Endothelial cell of umbilical vein (primary cell): Measurements from ENCODE around the gene COL5A1. TPM values are rescaled to one million over a fixed set of nuclear protein-coding genes. Genes with fewer than 3 reads are reported as not detected.

Experiments used
- BruUV-seq: library from RNA; stranded (reverse); fragments of 400-500 nt; replicated peaks from 2 replicates; lab custom pipeline; 2021; lab: Mats Ljungman, UMichigan
- CTCF ChIA-PET: fragments of 300-600, 350-600 bp; sonication (Branson Sonifier 250); formaldehyde crosslinking; loops from one replicate; lab custom pipeline; 2021; ENCODE audit warnings: antibody characterized with exemption, inconsistent platforms; lab: Charles Lee
- POLR2A ChIA-PET: fragments of 300-600, 350-600 bp; sonication (Branson Sonifier 250); formaldehyde crosslinking; loops from one replicate; lab custom pipeline; 2021; ENCODE audit warnings: antibody characterized with exemption, inconsistent platforms; lab: Charles Lee
- DNase-seq: peaks from one replicate; pipeline ENCODE4 v3.0.0-alpha.2; 2011; ENCODE audit warnings: low read depth, low spot score
- FAIRE-seq: peaks from 2 replicates; lab custom pipeline; 2011; peaks lifted over from hg19 to GRCh38; lab: Jason Lieb, UNC
- H2AFZ ChIP-seq: 2 replicates; pipeline ENCODE4 v1.6.0; 2012; ENCODE audit warnings: low read depth, low read length, control low read depth, inconsistent platforms
- H3K27ac ChIP-seq: 2 replicates; pipeline ENCODE4 v1.5.1; 2011; ENCODE audit warnings: low read depth, mild to moderate bottlenecking, control low read depth, low read length, moderate library complexity; ENCODE audit not compliant: insufficient read depth
- H3K27me3 ChIP-seq, 2 experiments: 2 replicates each; pipeline versions ENCODE4 v1.6.0 to v1.6.1; 2011; ENCODE audit warnings: low read length in 2 of 2, mixed read lengths in 1 of 2; ENCODE audit not compliant: control insufficient read depth in 2 of 2, insufficient read depth in 2 of 2
- H3K36me3 ChIP-seq, 2 experiments: 2 replicates in 1 of 2; 3 replicates in 1 of 2; pipeline ENCODE4 v1.5.1; 2011; ENCODE audit warnings: low read length in 2 of 2, mild to moderate bottlenecking in 1 of 2, moderate library complexity in 1 of 2; ENCODE audit not compliant: control insufficient read depth in 2 of 2, insufficient read depth in 2 of 2; ENCODE audit errors: extremely low read depth in 1 of 2
- H3K4me1 ChIP-seq: 3 replicates; pipeline ENCODE4 v1.5.1; 2011; ENCODE audit warnings: mild to moderate bottlenecking, low read length; ENCODE audit not compliant: control insufficient read depth, insufficient read depth; ENCODE audit errors: extremely low read depth
- H3K4me2 ChIP-seq: 2 replicates; pipeline ENCODE4 v1.6.1; 2011; ENCODE audit warnings: low read length, control low read depth, mixed read lengths; ENCODE audit not compliant: insufficient read depth
- H3K4me3 ChIP-seq, 3 experiments: fragments of 200-600 bp in 1 of 3; sonication (generic), shearing (Covaris generic) in 1 of 3; replicated peaks in 1 of 3; 2 replicates each; pipeline ENCODE4 v1.5.1; 2011 to 2016; ENCODE audit warnings: control low read depth in 3 of 3, low read length in 3 of 3, mild to moderate bottlenecking in 2 of 3, inconsistent platforms in 1 of 3, low read depth in 1 of 3, moderate library complexity in 1 of 3; ENCODE audit not compliant: insufficient read depth in 1 of 3
- H3K79me2 ChIP-seq: 2 replicates; pipeline ENCODE4 v1.6.0; 2012; ENCODE audit warnings: low read length, inconsistent platforms; ENCODE audit not compliant: control insufficient read depth, insufficient read depth
- H3K9ac ChIP-seq: replicated peaks from 2 replicates; pipeline ENCODE3; 2011; ENCODE audit warnings: low read length, control low read depth; ENCODE audit not compliant: insufficient read depth; ENCODE audit errors: extremely low read depth
- H3K9me1 ChIP-seq: replicated peaks from 3 replicates; pipeline ENCODE4 v1.6.0; 2011; ENCODE audit warnings: mild to moderate bottlenecking, low read length; ENCODE audit not compliant: control insufficient read depth, insufficient read depth; ENCODE audit errors: extremely low read depth
- H3K9me3 ChIP-seq: replicated peaks from 2 replicates; pipeline ENCODE4 v1.5.1; 2012; ENCODE audit warnings: low read length, inconsistent platforms; ENCODE audit not compliant: control insufficient read depth, insufficient read depth
- H4K20me1 ChIP-seq: replicated peaks from 2 replicates; pipeline ENCODE3; 2011; ENCODE audit warnings: mild to moderate bottlenecking, low read length; ENCODE audit not compliant: control insufficient read depth, insufficient read depth; ENCODE audit errors: extremely low read depth
- EZH2 ChIP-seq: IDR thresholded peaks from 2 replicates; pipeline ENCODE4 v1.6.1; 2012; ENCODE audit warnings: borderline replicate concordance, low read depth, mild to moderate bottlenecking, moderate library complexity, low read length, inconsistent platforms; ENCODE audit not compliant: severe bottlenecking
- FOS ChIP-seq: IDR thresholded peaks from 2 replicates; pipeline ENCODE4 v1.6.1; 2011; ENCODE audit warnings: mild to moderate bottlenecking, low read length, moderate library complexity, borderline replicate concordance; ENCODE audit not compliant: insufficient read depth
- GATA2 ChIP-seq: IDR thresholded peaks from 2 replicates; pipeline ENCODE4 v1.7.0; 2011; ENCODE audit warnings: low read depth, mild to moderate bottlenecking, moderate library complexity, mixed read lengths, low read length; ENCODE audit not compliant: insufficient read length, insufficient read depth
- JUN ChIP-seq: IDR thresholded peaks from 2 replicates; pipeline ENCODE4 v1.6.1; 2011; ENCODE audit warnings: borderline replicate concordance, low read depth; ENCODE audit not compliant: insufficient read length, insufficient read depth
- MAX ChIP-seq: IDR thresholded peaks from 2 replicates; pipeline ENCODE4 v1.6.1; 2011; ENCODE audit not compliant: insufficient read depth, insufficient read length
- MYC ChIP-seq: IDR thresholded peaks from one replicate; pipeline ENCODE4 v1.6.1; 2011; ENCODE audit warnings: mild to moderate bottlenecking, low read depth, low read length
- POLR2A ChIP-seq: IDR thresholded peaks from 2 replicates; pipeline ENCODE4 v1.6.1; 2012; ENCODE audit warnings: low read depth, mild to moderate bottlenecking, control low read depth, low read length
- POLR2AphosphoS5 ChIP-seq: IDR thresholded peaks from 2 replicates; pipeline ENCODE4 v1.6.1; 2012; ENCODE audit warnings: low read depth, mild to moderate bottlenecking, control low read depth, low read length, moderate library complexity; ENCODE audit not compliant: insufficient read depth
- dilution Hi-C: fragments of 300-500 bp; cut with MboI; formaldehyde crosslinking; loops from one replicate; pipeline ENCODE4 v1.15.0; 2019; ENCODE audit warnings: low sequenced_read_pairs; ENCODE audit not compliant: extremely low pct_ligation_motif_present
- intact Hi-C: fragments of 100-400 bp; cut with micrococcal nuclease; formaldehyde crosslinking; loops from one replicate; pipeline ENCODE4 v1.10.0; 2022
- polyA plus RNA-seq, 4 experiments: library from polyadenylated mRNA; depleted of rRNA in 3 of 4; stranded (reverse) in 3 of 4; unstranded in 1 of 4; fragments of >200 nt; gene quantifications; 2 replicates each; pipeline versions ENCODE4 v1.2.1 to v1.2.3, GENCODE V29; 2011 to 2012; ENCODE audit warnings: missing spikeins in 1 of 4
- total RNA-seq: library from RNA; stranded (reverse); gene quantifications from 2 replicates; pipeline ENCODE4 v1.2.3, GENCODE V29; 2021
- TF ChIP-seq, protein P1 (sequence below), 2 donors: IDR thresholded peaks; 1 replicate in 1 of 2; 2 replicates in 1 of 2; pipeline ENCODE4 v1.5.1; 2011; ENCODE audit warnings: low read length in 2 of 2, mild to moderate bottlenecking in 2 of 2, moderate library complexity in 2 of 2, control low read depth in 1 of 2, inconsistent platforms in 1 of 2, low read depth in 1 of 2; ENCODE audit not compliant: insufficient read depth in 1 of 2; ENCODE audit errors: extremely low read depth in 1 of 2

Gene COL5A1
- total and polyA plus RNA-seq, 2 donors (not counting 3 experiments of a cell fraction or from before 2014, with no cell fraction given), result 97.4 to 175 TPM

GRCh38 chr9:134891053-134891452, 249.4 kb downstream of the COL5A1 start:
- no peak for FAIRE-seq
- POLR2A ChIA-PET, result no interaction called here
- BruUV-seq, result no TSS peak

More at GRCh38 chr9:134891053-134891452, 249.4 kb downstream of the COL5A1 start:
- Histone ChIP-seq H3K27ac (no peak overlapping the region), H3K9me1 (no peaks in the 10 kb centered on the region), H3K4me3 (no peak overlapping the region), H4K20me1 (no peaks in the 10 kb centered on the region), H3K4me2 (no peak overlapping the region), H3K9me3 (no peaks in the 10 kb centered on the region), H2AFZ (no peak overlapping the region), H3K27me3 (peaks cover 0 to 2% of the 10 kb centered on the region in 2 experiments), H3K9ac (no peak overlapping the region), H3K79me2 (no peaks in the 10 kb centered on the region), H3K4me1 (peaks cover 8% of the 10 kb centered on the region), H3K36me3 (no peaks in the 10 kb centered on the region)
- dilution Hi-C loops, result no loop called here
- intact Hi-C loops, result no loop called here
- no peak for DNase-seq
- TF ChIP-seq MAX, result no peak
- TF ChIP-seq MYC, result no peak
- TF ChIP-seq POLR2A, result no peak
- TF ChIP-seq, protein P1, sequence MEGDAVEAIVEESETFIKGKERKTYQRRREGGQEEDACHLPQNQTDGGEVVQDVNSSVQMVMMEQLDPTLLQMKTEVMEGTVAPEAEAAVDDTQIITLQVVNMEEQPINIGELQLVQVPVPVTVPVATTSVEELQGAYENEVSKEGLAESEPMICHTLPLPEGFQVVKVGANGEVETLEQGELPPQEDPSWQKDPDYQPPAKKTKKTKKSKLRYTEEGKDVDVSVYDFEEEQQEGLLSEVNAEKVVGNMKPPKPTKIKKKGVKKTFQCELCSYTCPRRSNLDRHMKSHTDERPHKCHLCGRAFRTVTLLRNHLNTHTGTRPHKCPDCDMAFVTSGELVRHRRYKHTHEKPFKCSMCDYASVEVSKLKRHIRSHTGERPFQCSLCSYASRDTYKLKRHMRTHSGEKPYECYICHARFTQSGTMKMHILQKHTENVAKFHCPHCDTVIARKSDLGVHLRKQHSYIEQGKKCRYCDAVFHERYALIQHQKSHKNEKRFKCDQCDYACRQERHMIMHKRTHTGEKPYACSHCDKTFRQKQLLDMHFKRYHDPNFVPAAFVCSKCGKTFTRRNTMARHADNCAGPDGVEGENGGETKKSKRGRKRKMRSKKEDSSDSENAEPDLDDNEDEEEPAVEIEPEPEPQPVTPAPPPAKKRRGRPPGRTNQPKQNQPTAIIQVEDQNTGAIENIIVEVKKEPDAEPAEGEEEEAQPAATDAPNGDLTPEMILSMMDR (IDR thresholded peaks at IDR 0.05; ENCODE audit: extremely low read depth in 1 of 2, insufficient read depth in 1 of 2, low read depth in 1 of 2, low read length in 2 of 2), result no peak
- TF ChIP-seq JUN, result no peak
- TF ChIP-seq FOS, result no peak
- TF ChIP-seq GATA2, result no peak
- no peak for TF ChIP-seq POLR2AphosphoS5
- TF ChIP-seq EZH2, result no peak
- CTCF ChIA-PET, result no interaction called here
